ENCODE results near the gene CCDC89.
"Not testable (repeated sequence)": the region's sequence is repeated elsewhere in the genome, so short reads cannot be mapped to it uniquely, and the experiment has no call there.

The CCDC89 gene

DNA sequence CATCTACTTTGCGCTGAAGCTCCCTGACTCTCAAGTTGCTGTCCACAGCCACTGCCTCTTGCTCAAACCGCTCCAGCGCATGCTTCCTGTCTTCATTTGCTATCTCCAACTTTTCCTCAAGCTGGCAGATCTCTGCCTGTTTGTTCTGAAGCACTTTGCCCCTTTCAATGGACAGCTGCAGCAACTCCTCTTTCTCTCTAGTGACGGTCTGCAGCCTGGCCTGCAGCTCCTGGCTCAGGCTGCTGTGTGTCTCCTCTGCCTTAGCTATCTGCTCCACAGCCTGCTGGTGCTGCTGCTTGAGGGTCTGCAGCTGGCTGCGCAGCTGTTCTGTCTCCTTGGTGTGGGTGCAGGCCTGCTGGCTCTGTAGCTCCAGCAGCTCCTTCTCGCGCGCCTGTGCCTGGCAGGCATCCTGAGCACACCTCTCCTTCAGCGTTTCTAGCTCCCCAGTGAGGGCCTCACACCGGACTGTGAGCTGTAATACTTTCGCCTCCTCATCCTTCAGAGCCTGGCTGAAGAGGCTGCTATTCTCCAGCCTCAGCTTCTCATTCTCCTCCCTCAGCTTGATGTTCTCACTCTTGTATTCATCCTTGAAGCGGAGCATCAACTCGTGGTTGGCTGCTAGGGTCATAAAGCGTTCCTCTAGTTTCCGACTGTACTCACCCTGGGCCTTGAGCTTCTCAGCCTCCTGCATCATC, 723 bp downstream of the CCDC89 start:
- DNase-seq = peak; percentile 18

DNA sequence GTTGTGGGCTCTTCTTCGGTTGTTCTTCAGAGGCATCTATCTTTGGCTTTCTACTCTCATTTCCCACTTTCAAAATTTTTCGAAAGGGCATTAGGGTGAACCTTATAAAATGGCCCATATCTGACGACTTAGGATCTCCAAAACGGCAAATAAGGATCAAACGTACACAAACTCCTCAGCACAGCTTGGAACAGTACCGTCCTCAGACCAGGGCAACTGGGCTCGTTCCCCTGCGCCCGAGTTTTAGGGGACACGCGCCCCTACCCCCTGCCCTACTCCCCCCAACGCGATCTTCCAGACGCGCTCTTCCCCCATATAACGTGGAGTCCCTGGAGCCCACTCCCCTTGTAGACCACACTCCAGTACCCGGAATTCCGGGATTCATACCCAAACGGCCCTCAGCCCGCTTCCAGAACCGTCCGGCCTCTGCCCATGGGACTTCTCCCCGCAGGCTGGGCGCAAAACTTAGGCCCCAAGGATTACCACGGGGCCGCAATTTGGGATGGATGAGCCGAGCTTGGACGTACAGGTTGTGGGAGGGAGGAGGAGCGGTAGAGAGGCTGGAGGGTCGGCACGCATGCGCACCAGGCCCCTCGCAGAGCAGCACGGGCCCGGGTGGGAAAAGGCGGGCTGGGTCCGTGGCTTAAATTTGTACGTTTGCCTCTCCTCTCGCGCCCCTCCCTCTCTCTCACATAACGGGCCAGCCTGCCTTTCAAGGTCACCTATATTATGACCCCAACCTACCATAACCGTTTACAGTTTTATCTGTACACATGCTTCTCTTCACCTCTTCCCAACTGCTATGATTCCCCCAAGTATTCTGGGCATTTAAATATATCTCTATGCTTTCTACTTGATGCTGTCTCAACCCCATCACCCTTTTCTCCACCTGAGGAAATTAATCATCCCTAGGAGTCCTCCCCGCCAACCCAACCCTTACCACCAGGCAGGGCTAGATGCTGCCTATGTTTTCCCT, 3.4 kb downstream of the CCDC89 start:
- peak; percentile 79 for DNase-seq

DNA sequence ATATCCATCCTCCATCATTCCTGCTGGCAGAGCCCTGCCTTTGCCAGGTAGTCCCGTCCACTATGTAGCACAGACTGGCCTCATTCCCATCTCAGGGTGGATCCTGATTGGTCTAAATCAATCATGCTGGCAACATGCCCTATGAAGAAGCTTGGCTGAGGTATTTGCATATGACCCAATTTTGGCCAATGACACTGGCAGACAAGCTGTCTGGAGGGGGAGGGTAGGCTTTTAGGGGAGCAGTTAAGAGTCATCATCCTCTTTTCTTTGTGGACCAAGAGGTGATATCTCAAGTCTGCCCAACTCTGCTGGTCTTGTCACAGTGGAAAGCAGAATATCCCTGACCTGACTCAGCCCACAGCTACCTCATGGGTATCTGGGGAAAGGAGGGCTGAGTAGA, 5.1 kb downstream of the CCDC89 start:
- DNase-seq = no peak

DNA sequence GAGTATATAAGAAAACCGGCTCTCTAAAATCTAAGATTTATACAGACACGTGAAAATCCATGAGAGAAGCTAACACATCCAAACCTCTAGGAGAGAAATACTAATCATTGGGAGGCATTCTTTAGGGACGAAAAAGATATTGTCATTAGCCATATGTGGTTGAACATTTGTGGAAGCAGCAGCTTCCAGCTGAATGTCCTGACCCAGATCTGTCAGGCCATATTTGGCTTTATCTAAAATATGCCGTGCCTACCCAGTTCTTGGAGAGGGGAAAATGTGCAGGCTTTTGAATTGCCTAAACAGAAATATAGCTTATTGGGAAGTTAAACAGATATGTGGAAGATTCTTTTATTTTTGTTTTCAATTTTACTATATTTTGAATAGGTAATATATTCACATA, 6.4 kb downstream of the CCDC89 start:
- no peak for DNase-seq

DNA sequence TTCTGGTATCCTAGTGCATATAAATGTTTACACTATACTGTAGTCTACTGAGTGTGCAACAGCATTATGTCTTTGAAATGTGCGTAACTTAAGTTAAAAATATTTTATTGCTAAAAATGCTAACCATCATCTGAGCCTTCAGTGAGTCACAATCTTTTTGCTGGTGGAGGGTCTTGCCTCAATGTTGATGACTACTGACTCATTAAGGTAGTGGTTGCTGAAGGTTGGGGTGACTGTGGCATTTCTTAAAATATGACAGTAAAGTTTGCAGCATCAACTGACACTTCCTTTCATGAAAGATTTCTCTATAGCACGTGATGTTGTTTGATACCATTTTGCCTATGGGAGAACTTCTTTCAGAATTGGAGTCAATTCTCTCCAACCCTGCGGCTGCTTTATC, 12.6 kb downstream of the CCDC89 start:
- DNase-seq = no peak

DNA sequence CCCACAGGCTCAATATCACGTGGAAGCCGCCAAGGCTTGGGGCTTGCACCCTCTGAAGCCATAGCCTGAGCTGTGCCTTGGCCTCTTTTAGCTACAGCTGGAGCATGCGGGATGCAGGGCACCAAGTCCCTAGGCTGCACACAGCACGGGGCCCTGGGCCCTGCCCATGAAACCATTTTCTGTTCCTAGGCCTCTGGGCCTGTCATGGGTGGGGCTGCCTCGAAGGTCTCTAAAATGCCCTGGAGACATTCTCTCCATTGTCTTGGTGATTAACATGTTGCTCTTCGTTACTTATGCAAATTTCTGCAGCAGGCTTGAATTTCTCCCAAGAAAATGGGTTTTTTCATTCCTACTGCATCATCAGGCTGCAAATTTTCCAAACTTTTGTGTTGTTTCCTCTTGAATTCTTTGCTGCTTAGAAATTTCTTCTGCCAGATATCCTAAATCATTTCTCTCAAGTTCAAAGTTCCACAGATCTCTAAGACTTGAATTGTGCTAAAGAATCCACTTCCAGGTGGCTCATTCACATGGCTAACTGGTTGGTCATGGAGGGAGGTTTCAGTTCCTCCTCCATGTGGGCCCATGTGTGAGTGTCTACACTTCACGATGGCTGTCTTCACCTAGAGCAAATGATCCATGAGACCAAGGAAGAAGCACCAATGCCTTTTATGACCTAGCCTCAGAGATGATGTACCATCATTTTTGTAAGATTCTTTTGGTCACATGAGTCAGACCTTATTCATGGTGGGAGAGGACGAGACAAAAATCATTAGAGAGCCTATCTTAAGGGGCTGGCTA, 13.7 kb downstream of the CCDC89 start:
- no peak for DNase-seq

DNA sequence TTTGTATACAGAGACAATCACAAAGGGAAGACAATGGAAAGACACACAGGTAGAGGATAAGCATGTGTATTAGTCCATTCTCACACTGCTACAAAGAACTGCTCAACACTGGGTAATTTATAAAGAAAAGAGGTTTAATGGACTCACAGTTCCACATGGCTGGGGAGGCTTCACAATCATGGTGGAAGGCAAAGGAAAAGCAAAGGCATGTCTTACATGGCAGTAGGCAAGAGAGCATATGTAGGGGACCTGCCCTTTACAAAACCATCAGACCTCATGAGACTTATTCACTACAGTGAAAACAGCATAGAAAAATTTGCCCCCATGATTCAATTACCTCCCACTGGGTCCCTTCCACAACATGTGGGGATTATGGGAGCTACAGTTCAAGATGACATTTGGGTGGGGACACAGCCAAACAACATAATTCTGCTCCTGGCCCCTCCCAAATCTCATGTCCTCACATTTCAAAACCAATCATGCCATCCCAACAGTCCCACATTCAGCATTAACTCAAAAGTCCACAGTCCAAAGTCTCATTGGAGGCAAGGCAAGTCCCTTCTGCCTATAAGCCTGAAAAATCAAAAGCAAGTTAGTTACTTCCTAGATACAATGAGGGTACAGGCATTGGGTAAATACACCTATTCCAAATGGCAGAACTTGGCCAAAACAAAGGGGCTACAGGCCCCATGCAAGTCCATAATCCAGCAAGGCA, 14.9 kb downstream of the CCDC89 start:
- DNase-seq = not testable (repeated sequence)

DNA sequence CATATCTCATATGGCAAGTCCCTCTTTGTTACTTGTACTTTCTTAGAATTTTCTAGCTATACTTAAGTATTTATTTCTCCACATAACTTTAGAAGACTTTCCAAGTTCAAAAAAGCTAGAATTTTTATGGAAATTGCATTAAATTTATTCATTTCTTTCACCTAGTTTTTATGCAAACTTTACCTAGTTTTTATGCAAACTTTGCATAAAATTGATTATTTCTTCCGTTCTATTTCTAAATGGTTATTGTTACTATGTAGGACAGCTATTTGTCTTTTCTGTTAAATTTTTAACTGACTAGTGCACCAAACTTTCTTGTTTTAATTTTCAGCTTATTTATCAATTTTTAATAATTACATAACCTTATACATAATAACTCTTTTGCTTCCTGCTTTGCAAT, 17.8 kb downstream of the CCDC89 start:
- DNase-seq = no peak

DNA sequence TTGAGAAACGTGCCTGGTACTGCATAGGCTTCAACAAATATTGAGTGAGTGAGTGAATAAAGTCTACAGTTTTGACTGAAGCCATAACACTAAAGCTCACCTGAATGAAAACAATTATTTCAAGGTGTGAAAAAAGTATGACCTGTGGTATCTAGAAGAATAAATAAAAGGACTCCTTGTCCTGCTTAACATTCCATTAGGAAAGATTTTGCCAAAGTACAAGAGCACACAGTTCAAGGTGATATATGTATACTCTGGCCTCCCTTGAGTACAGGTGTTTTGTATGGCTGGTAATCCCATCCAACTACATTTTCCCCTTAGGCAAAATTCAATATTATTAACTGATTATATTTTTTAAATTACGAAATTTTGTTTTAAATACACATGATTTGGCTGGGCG, 19.3 kb downstream of the CCDC89 start:
- DNase-seq = no peak

DNA sequence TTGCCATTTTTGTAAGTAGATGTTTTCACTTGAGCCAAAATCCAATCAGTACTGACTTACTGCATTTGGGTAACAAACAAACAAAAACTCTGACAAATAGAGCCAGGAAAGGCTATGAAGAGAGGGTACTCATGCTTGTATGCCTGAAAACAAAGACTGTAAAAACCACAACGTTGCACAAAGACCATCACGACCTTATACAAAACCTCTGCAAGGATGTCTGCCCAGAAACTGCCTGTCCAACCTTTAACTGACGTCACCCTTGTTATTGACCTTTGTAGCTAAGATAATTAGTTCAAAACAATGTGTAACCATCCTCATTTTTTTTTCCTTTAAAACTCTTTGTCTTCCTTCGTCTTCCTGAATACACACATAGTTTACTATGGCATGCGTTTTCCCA, 20.3 kb downstream of the CCDC89 start:
- no peak for DNase-seq

DNA sequence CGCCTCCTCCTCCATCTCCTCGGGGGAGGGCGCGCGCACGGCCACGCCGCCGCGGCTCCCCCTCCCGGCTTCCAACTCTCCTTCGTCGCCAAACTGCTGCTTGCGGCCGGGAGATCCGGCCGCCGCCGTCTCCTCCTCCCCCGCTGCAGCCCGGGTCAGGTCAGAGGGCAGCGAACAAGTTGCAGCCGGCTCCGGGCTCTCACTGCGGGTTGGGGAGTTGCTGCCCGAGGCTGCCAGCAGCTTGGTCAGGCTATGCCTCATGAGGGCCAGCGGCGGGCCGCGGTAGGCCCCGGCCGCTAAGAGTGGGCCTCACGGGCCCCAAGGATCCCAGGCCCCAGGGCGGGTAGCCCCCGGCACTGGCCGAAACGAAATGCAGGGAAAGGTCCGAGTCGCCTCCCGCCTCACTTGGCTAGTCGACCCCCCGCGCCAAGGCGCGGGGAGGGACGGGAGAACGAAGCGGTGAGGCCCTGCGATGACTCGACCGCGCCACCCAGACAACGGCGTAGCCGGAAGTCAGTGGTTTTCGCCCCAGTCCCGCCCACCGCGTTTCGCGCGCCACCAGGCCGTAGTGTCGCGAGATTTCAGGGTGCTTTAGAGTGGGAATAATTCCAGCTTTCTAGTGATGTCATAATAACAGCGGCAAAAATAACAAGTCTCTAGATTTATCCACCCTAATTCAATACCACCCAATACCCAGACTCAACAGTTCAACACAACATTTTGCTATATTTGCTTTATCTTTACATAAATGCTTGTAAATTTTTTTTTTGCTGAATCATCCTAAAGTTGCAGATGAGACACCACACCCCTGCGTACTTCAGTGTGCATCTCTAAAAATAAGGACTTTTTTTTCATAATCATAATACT, 21.1 kb downstream of the CCDC89 start, which contains the start of gene CREBZF:
TSS of gene CREBZF (minus strand) at position 515 of the 867 bp plus-strand sequence. CDS start at position 261, 254 bp downstream.
- peak; percentile 95 for DNase-seq

DNA sequence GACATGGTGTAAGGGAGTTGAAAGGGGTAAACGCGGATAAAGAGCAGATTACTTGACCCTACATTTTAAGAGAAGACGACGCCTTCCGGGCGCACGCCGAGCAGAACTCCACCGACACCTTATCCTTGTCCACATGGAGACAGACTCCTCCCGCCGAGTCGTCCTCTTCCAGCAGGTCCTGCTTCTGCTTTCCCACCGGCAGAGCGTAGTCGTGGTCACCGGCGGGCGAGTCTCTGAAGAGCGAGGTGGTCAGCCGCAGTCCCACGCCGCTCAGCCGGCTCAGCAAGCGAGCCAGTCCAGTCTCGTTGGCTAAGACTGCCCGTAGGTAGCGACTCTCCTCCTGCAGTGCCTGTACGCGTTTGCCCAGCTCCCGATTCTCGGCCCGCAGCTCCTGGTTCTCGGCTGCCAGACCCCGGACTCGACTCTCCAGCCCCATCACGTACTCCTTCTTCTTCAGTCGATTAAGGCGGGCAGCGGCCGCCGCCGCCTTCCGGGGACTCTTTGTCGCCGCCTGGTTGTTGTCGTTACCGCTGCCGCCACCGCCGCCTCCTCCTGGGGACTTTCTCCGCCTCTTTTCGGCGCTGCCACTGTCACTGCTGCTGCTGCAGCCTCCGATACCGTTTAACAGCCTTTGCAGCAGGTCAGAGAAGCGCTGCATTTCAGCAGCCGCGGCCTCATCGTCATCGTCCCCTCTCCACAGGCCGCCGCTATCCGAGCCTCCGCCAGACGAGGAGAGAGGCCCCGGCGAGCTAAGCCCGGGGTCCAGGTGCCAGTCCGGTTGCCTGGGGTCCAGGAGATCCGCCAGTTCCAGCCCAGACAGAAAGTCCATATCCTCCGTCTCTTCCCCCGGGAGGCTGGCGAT, 22.0 kb downstream of the CCDC89 start:
- DNase-seq = peak; percentile 68

DNA sequence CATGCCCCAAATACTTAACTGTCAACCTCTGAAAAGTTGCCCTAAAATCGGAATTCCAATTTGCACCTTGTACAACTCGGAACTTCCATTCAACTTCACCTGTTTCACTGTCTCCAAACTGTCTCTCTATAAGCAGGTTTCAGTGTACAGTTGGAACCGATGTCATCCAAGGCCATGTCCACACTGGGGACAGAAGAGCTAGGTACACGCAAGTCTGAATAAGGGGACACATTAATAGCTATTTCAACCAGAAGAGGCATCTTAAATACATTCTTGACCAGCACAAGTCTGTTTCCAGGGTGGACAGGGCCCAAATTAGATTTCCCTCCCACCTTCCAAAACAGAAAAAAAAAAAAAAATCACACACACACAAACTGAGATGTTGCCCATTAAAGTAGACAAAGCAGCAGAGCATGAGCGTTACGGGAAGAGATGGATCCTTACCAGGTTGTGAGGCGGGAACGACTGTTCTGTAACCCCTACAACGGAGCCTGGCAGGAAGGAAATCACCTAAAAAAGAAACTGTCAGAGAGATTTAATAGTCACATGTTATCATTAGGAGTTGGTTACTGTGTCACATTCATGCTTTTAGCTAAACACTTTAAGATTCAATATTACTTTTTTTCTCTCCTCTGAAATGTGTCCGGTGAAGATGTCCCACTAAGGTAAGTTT, 22.8 kb downstream of the CCDC89 start:
- DNase-seq = no peak

DNA sequence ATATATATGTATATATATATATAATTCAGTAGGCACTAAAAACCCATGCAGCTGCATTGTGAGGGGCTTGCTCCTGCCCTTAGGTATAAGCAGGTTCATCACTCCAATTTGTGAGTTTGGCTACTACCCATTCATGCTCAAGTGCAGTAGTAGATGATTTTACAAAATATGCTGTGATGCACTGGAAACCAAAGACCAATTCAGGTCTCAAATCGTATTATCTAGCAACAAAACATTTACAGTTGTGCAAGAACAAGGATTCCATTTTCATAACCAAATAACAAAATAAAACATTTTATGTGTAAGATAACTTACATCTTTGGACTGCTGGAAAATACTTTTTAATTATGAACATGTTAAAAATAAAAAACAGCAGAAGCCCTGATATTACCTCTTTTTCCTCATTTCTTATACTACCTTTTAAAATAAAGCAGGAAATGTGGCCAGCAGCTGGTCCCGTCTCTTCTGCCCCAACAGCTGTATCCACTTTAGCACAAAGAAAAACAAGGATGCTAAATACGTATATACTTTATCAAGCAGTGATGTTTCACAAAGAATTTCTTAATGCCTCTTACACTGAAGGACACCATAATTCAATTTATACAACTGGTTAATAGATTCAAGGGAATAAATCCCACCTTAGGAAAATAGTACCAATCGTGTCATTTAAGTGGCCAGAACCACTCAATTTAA, 23.9 kb downstream of the CCDC89 start:
- DNase-seq = no peak

DNA sequence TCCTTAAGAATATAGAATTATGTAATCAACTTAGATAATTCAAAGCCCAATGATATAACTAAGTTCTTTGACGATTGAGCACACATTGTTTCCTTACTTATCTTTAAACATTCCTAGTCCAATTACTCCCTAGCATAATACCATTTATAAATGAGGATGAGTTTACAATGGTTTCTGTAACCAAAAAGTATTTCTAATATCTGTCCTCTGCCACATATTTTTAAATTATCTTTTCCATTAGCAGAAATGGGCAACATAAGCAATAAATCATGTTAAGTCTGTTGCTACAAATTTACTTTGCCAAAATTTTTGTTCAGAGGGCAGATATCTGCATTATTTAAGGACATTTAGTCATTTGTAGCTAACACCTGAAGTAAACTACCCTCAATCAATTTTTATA, 27.8 kb downstream of the CCDC89 start:
- no peak for DNase-seq

DNA sequence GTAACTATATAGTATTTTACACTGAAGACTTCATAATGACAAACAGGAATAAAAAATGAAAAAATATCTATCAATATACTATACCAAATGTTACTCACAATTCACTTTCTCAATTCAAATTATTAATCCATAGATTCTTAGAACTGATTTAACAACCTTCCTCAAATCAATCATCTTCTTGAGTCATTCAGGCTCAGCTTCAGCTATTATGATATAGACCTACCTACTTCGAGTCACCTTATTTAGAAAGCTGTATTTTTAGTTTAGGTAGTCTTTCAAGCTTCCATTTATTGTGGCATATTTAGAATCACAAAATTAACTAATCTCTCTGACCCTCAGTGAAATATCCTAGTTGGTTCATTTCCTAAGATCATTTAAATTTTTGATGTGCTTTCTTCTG, 29.2 kb downstream of the CCDC89 start:
- DNase-seq = no peak

DNA sequence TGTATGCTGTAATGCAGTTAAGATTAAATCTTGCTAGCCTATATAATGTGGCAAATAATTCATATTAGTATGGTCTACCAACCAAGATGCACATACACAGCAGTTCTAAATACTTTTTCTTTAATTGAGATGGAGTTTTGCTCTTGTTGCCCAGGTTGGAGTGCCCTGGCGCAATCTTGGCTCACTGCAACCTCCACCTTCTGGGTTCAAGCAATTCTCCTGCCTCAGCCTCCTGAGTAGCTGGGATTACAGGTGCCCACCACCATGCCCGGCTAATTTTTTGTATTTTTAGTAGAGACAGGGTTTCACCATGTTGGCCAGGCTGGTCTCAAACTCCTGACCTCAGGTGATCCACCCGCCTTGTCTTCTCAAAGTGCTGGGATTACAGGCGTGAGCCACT, 31.7 kb downstream of the CCDC89 start:
- not testable (repeated sequence) for DNase-seq

DNA sequence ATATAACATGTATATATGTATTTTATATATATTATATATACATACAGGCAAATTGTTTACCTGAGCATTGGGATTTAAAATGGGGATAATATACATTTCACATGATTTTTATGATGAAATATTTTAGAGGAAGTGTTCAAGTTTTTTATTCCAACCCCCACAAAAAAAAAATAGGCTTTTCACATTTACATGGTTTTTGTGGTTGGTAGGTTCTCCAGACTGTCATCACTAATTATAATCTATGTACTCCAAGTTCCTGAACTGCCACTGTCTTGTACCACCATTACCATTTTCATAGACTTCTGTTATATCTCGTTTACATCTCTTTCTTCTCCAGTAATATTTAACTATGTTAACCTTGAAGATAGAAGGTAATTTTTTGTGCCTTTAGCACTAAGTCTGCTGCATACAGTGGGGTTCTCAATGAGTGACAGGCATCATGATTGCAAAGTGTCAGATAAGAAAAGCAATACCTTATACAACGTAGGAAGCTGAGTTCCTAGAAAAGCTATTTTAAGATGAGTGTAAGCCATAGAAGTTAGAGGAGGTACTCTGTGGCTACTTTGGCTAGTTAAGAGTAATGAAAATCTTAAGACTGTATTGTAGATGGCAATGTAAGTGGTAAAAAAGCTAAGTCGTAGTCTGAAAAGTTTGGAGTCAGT, 33.1 kb downstream of the CCDC89 start:
- DNase-seq = no peak

DNA sequence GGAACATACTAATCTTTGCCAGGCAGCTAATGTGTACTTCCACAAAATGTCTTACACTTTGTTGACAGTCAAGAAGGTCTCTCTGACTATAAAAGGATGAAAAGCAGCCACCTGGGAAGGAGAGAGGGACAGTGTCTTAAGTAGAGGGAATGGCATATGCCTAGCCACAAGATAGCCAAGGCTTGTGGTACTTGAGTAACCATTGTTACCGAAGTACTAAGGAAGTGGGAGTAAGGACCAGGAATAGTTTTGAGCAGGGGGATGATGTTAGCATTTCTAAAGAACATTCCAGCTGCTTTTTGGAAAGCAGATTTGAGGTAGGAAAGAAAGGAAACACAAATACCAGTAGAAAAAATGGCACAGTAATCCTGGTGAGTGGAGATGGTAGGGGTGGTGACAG, 34.9 kb downstream of the CCDC89 start:
- no peak for DNase-seq

All from NCI-H1105 treated with DMSO at 0.1 percent for 48 hours (cell line).